Neuron (in vitro differentiated cells): ENCODE results near the gene IGSF21.

Experiments used
- H2AFZ ChIP-seq: one replicate; pipeline ENCODE4 v1.6.1; 2013; ENCODE audit warnings: low read depth, mild to moderate bottlenecking, inconsistent platforms, low read length, moderate library complexity
- H3K27me3 ChIP-seq: one replicate; pipeline ENCODE4 v1.6.1; 2013; ENCODE audit warnings: low read length; ENCODE audit not compliant: insufficient read depth
- H3K36me3 ChIP-seq: one replicate; pipeline ENCODE4 v1.6.1; 2013; ENCODE audit warnings: low read length; ENCODE audit not compliant: insufficient read depth
- H3K4me1 ChIP-seq: one replicate; pipeline ENCODE4 v1.6.1; 2013; ENCODE audit warnings: low read length; ENCODE audit not compliant: insufficient read depth
- H3K4me3 ChIP-seq: 2 replicates; pipeline ENCODE4 v1.5.1; 2013; ENCODE audit warnings: mild to moderate bottlenecking, low read length, moderate library complexity
- H3K9me3 ChIP-seq: one replicate; pipeline ENCODE4 v1.6.1; 2013; ENCODE audit warnings: low read length

IGSF21 gene

GRCh38 chr1:18265641-18266040 is 158.0 kb downstream of the IGSF21 start:
- H2AFZ ChIP-seq, result no peak overlapping the region
- no peaks in the 10 kb centered on the region for H3K27me3 ChIP-seq
- no peaks in the 10 kb centered on the region for H3K4me1 ChIP-seq
- no peaks in the 10 kb centered on the region for H3K9me3 ChIP-seq
- no peak overlapping the region for H3K4me3 ChIP-seq
- no peaks in the 10 kb centered on the region for H3K36me3 ChIP-seq

GRCh38 chr1:18266391-18266790 is 158.8 kb downstream of the IGSF21 start:
- H2AFZ ChIP-seq, result no peak overlapping the region
- H3K36me3 ChIP-seq, result no peaks in the 10 kb centered on the region
- H3K4me1 ChIP-seq, result no peaks in the 10 kb centered on the region
- H3K4me3 ChIP-seq, result no peak overlapping the region
- no peaks in the 10 kb centered on the region for H3K9me3 ChIP-seq
- H3K27me3 ChIP-seq, result no peaks in the 10 kb centered on the region

- H2AFZ ChIP-seq, result no peak overlapping the region
- H3K27me3 ChIP-seq, result no peaks in the 10 kb centered on the region
- H3K4me3 ChIP-seq, result no peak overlapping the region
- no peaks in the 10 kb centered on the region for H3K4me1 ChIP-seq
- H3K36me3 ChIP-seq, result no peaks in the 10 kb centered on the region
- no peaks in the 10 kb centered on the region for H3K9me3 ChIP-seq
Measured at GRCh38 chr1:18271336-18271735, 163.7 kb downstream of the IGSF21 start.

- H3K9me3 ChIP-seq, result no peaks in the 10 kb centered on the region
- H3K27me3 ChIP-seq, result no peaks in the 10 kb centered on the region
- no peak overlapping the region for H3K4me3 ChIP-seq
- H3K36me3 ChIP-seq, result no peaks in the 10 kb centered on the region
- no peak overlapping the region for H2AFZ ChIP-seq
- H3K4me1 ChIP-seq, result no peaks in the 10 kb centered on the region
Measured at GRCh38 chr1:18278946-18279345, 171.3 kb downstream of the IGSF21 start.

GRCh38 chr1:18279351-18280074 is 171.9 kb downstream of the IGSF21 start:
- H3K4me3 ChIP-seq, result no peak overlapping the region
- no peaks in the 10 kb centered on the region for H3K9me3 ChIP-seq
- no peaks in the 10 kb centered on the region for H3K27me3 ChIP-seq
- H3K36me3 ChIP-seq, result no peaks in the 10 kb centered on the region
- no peaks in the 10 kb centered on the region for H3K4me1 ChIP-seq
- H2AFZ ChIP-seq, result no peak overlapping the region

- peaks cover 2% of the 10 kb centered on the region for H3K27me3 ChIP-seq
- no peak overlapping the region for H2AFZ ChIP-seq
- no peaks in the 10 kb centered on the region for H3K4me1 ChIP-seq
- H3K9me3 ChIP-seq, result no peaks in the 10 kb centered on the region
- no peaks in the 10 kb centered on the region for H3K36me3 ChIP-seq
- H3K4me3 ChIP-seq, result no peak overlapping the region
Measured at GRCh38 chr1:18280956-18281355, 173.4 kb downstream of the IGSF21 start.

GRCh38 chr1:18282851-18283600 is 175.4 kb downstream of the IGSF21 start:
- H3K4me3 ChIP-seq, result no peak overlapping the region
- no peaks in the 10 kb centered on the region for H3K4me1 ChIP-seq
- peaks cover 2% of the 10 kb centered on the region for H3K27me3 ChIP-seq

GRCh38 chr1:18283601-18284385 is 176.2 kb downstream of the IGSF21 start:
- peaks cover 2% of the 10 kb centered on the region for H3K27me3 ChIP-seq
- no peaks in the 10 kb centered on the region for H3K4me1 ChIP-seq
- H2AFZ ChIP-seq, result no peak overlapping the region
- no peaks in the 10 kb centered on the region for H3K36me3 ChIP-seq
- H3K4me3 ChIP-seq, result no peak overlapping the region
- no peaks in the 10 kb centered on the region for H3K9me3 ChIP-seq

More at GRCh38 chr1:18282851-18283600, 175.4 kb downstream of the IGSF21 start:
- Histone ChIP-seq H3K36me3 (no peaks in the 10 kb centered on the region), H3K9me3 (no peaks in the 10 kb centered on the region), H2AFZ (no peak overlapping the region)

- Histone ChIP-seq H3K9me3 (no peaks in the 10 kb centered on the region), H3K4me1 (no peaks in the 10 kb centered on the region), H3K4me3 (no peak overlapping the region), H3K27me3 (peaks cover 4% of the 10 kb centered on the region), H3K36me3 (no peaks in the 10 kb centered on the region), H2AFZ (no peak overlapping the region)
Measured at GRCh38 chr1:18284805-18285537, 177.4 kb downstream of the IGSF21 start.

- Histone ChIP-seq H3K4me3 (no peak overlapping the region), H2AFZ (no peak overlapping the region), H3K4me1 (no peaks in the 10 kb centered on the region), H3K9me3 (no peaks in the 10 kb centered on the region), H3K27me3 (peaks cover 9% of the 10 kb centered on the region), H3K36me3 (no peaks in the 10 kb centered on the region)
Measured at GRCh38 chr1:18285538-18285924, 177.9 kb downstream of the IGSF21 start.

GRCh38 chr1:18288722-18289121 is 181.1 kb downstream of the IGSF21 start:
- Histone ChIP-seq H3K36me3 (no peaks in the 10 kb centered on the region), H2AFZ (no peak overlapping the region), H3K4me3 (no peak overlapping the region), H3K27me3 (peaks cover 13% of the 10 kb centered on the region), H3K4me1 (no peaks in the 10 kb centered on the region), H3K9me3 (no peaks in the 10 kb centered on the region)

GRCh38 chr1:18289597-18289996 is 182.0 kb downstream of the IGSF21 start:
- peaks cover 13% of the 10 kb centered on the region for H3K27me3 ChIP-seq
- no peaks in the 10 kb centered on the region for H3K36me3 ChIP-seq
- no peak overlapping the region for H3K4me3 ChIP-seq
- H2AFZ ChIP-seq, result no peak overlapping the region
- no peaks in the 10 kb centered on the region for H3K9me3 ChIP-seq
- no peaks in the 10 kb centered on the region for H3K4me1 ChIP-seq
